PC-9 (cell line): Measurements from ENCODE around the gene AKR1E2.

Experiments used
- EZH2 ChIP-seq: fragments of 200-600 bp; sonication (generic); IDR thresholded peaks from 2 replicates; pipeline ENCODE4 v1.8.0; 2017; ENCODE audit warnings: antibody characterized with exemption, low read depth
- TF ChIP-seq, protein P1 (sequence below): fragments of 200-600 bp; sonication (generic); conservative IDR thresholded peaks from 2 replicates; pipeline ENCODE4 v1.6.1; 2017; ENCODE audit warnings: mixed run types, antibody characterized with exemption, mild to moderate bottlenecking, moderate library complexity

DNA sequence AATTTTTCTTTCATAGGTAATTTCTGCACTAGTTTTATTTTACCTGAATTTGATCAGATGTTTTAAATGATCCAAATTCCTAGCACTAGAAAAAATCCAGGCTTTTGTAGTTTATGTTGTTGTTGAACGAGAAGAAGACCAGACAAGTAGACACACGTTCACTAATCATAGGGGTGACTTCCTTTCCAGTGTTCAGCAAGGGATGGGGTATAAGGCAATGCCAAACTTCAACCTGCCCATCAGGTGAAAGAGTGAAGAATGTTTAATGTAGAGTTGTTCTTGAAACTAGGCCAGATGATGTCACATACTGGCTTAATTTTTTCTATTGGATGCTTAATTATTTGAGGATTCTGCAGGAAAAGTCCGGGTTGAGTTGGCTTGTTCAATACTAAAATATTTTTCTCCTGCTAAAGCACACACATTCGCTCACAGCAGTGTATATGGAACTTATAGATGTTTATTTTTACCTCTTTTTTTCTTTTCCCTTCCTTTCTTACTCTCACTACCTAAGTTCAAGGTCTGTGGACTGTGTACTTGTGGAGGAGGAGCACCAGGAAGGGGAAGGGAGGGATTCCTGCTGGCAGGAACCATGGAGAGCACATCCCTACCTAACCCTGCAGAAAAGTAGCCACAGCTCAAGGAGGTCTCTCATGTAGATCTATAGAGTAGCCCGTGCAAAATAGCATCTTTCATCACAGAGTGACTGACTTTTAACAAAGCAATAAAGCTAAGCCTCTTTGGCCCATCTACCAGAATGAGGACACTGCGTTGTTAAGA lies 23.1 kb upstream of the AKR1E2 start:
- TF ChIP-seq, protein P1, sequence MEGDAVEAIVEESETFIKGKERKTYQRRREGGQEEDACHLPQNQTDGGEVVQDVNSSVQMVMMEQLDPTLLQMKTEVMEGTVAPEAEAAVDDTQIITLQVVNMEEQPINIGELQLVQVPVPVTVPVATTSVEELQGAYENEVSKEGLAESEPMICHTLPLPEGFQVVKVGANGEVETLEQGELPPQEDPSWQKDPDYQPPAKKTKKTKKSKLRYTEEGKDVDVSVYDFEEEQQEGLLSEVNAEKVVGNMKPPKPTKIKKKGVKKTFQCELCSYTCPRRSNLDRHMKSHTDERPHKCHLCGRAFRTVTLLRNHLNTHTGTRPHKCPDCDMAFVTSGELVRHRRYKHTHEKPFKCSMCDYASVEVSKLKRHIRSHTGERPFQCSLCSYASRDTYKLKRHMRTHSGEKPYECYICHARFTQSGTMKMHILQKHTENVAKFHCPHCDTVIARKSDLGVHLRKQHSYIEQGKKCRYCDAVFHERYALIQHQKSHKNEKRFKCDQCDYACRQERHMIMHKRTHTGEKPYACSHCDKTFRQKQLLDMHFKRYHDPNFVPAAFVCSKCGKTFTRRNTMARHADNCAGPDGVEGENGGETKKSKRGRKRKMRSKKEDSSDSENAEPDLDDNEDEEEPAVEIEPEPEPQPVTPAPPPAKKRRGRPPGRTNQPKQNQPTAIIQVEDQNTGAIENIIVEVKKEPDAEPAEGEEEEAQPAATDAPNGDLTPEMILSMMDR: no peak
- TF ChIP-seq EZH2: no peak
